Loucy (cell line): ENCODE results near the gene HLA-A.

Experiments
- H2AFZ ChIP-seq: fragments of 200-600 bp; sonication (generic); 2 replicates; pipeline ENCODE4 v1.6.0; 2016; ENCODE audit warnings: antibody characterized with exemption, mild to moderate bottlenecking, low read length, moderate library complexity
- H3F3A ChIP-seq: fragments of 200-600 bp; 2 replicates; pipeline ENCODE4 v1.6.0; 2016; ENCODE audit warnings: antibody characterized with exemption, low read depth, mild to moderate bottlenecking
- H3K27me3 ChIP-seq: fragments of 200-600 bp; sonication (generic); 2 replicates; pipeline ENCODE4 v1.6.1; 2014; ENCODE audit warnings: low read length, mild to moderate bottlenecking; ENCODE audit not compliant: insufficient read depth, poor library complexity, severe bottlenecking
- H3K36me3 ChIP-seq: fragments of 200-600 bp; sonication (generic); 2 replicates; pipeline ENCODE4 v1.6.1; 2016; ENCODE audit warnings: low read length; ENCODE audit not compliant: insufficient read depth
- H3K4me1 ChIP-seq: fragments of 200-600 bp; sonication (generic); 2 replicates; pipeline ENCODE4 v1.5.1; 2014; ENCODE audit warnings: low read length, mild to moderate bottlenecking; ENCODE audit not compliant: insufficient read depth, poor library complexity, severe bottlenecking
- H3K4me2 ChIP-seq: fragments of 200-600 bp; sonication (generic); 2 replicates; pipeline ENCODE4 v1.6.0; 2014; ENCODE audit warnings: antibody characterized with exemption, low read length, low read depth, mild to moderate bottlenecking; ENCODE audit not compliant: poor library complexity, severe bottlenecking
- H3K4me3 ChIP-seq: fragments of 200-600 bp; sonication (generic); 2 replicates; pipeline ENCODE4 v1.5.1; 2014; ENCODE audit warnings: low read length, mild to moderate bottlenecking, mixed read lengths; ENCODE audit not compliant: poor library complexity, severe bottlenecking
- H3K79me2 ChIP-seq: fragments of 200-600 bp; sonication (generic); 2 replicates; pipeline ENCODE4 v1.6.1; 2014; ENCODE audit warnings: low read length; ENCODE audit not compliant: insufficient read depth
- H3K9ac ChIP-seq: fragments of 200-600 bp; sonication (generic); 2 replicates; pipeline ENCODE4 v1.6.0; 2014; ENCODE audit warnings: mild to moderate bottlenecking, low read depth, low read length, moderate library complexity; ENCODE audit not compliant: poor library complexity, severe bottlenecking
- H3K9me2 ChIP-seq: fragments of 200-600 bp; sonication (generic); replicated peaks from 2 replicates; pipeline ENCODE4 v1.6.1; 2016; ENCODE audit warnings: low read depth, low read length, mixed read lengths
- H3K9me3 ChIP-seq: fragments of 200-600 bp; sonication (generic); 2 replicates; pipeline ENCODE4 v1.6.1; 2014; ENCODE audit warnings: mild to moderate bottlenecking, antibody characterized with exemption, low read length, low read depth; ENCODE audit not compliant: insufficient read depth
- H4K20me1 ChIP-seq: fragments of 200-600 bp; sonication (generic); 2 replicates; pipeline ENCODE4 v1.6.0; 2014; ENCODE audit warnings: antibody characterized with exemption, low read length, mild to moderate bottlenecking; ENCODE audit not compliant: insufficient read depth, poor library complexity, severe bottlenecking
- EZH2phosphoT487 ChIP-seq: fragments of 200-600 bp; IDR thresholded peaks from 2 replicates; pipeline ENCODE4 v1.6.1; 2018; ENCODE audit warnings: antibody characterized with exemption, mild to moderate bottlenecking, moderate library complexity, borderline replicate concordance
- TF ChIP-seq, protein P1 (sequence below): fragments of 200-600 bp; sonication (generic); conservative IDR thresholded peaks from 2 replicates; pipeline ENCODE4 v1.5.1; 2014; ENCODE audit warnings: mild to moderate bottlenecking, antibody characterized with exemption, low read length

Gene HLA-A

DNA sequence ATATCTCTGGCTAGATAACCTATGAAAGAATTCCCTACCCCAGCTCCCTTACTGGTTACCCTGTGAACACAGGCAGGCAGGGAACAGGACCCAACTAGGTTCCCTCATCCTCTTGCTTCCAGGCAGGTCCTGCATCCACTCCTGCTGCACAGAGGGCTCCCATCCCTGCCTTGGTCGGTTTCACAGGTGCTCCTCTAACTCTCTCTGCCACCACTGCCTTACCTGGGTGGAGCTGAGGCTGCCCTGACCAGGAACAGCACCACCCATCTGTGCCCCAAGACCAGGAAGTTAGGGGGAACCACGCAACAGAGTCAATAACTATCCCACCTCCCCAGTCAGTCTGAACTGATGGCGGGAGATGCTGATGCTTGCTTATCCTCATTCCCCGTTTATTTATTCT is 37.0 kb upstream of the HLA-A start:
- Histone ChIP-seq H4K20me1 (no peaks in the 10 kb centered on the region), H2AFZ (no peak overlapping the region), H3K4me2 (no peak overlapping the region), H3K79me2 (no peaks in the 10 kb centered on the region), H3F3A (no peaks in the 10 kb centered on the region), H3K4me1 (no peaks in the 10 kb centered on the region), H3K9me3 (no peaks in the 10 kb centered on the region), H3K9ac (no peak overlapping the region), H3K9me2 (no peaks in the 10 kb centered on the region), H3K27me3 (no peaks in the 10 kb centered on the region), H3K4me3 (no peak overlapping the region), H3K36me3 (no peaks in the 10 kb centered on the region)
- TF ChIP-seq, protein P1, sequence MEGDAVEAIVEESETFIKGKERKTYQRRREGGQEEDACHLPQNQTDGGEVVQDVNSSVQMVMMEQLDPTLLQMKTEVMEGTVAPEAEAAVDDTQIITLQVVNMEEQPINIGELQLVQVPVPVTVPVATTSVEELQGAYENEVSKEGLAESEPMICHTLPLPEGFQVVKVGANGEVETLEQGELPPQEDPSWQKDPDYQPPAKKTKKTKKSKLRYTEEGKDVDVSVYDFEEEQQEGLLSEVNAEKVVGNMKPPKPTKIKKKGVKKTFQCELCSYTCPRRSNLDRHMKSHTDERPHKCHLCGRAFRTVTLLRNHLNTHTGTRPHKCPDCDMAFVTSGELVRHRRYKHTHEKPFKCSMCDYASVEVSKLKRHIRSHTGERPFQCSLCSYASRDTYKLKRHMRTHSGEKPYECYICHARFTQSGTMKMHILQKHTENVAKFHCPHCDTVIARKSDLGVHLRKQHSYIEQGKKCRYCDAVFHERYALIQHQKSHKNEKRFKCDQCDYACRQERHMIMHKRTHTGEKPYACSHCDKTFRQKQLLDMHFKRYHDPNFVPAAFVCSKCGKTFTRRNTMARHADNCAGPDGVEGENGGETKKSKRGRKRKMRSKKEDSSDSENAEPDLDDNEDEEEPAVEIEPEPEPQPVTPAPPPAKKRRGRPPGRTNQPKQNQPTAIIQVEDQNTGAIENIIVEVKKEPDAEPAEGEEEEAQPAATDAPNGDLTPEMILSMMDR: no peak
- no peak for TF ChIP-seq EZH2phosphoT487

DNA sequence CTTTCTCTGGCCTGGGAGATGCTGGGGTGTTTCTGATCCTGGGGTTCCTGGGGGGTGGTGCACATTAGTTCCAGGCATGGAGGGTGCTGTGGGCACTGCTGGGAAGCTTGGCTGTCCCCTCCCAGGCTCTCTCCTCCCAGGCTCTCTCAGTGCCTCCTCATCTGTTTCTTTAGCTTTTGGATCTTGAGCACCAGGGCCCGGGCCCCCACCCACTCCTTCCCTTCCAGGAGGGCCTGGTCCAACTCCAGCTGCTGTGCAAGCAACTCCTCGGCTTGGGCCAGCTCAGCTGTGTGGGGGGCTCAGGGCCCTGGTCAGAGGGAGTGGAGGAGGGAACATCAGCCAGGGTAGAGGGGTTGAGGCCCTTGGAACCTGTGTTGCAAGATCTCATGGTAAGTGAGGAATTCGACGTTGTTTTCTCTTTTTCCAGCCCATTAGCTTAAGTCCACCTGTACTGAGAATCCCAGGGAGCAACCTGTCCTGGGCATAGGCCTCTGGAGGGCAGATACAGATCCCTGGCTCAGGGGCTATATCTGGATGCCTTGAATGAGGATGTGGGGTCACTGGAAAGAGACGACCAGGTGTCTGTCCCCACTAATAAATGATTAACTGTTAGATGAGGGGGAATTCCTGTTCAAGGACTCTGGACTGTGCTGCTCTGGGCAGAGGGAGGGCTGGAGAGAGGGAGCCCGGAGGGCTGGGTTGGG is 34.5 kb upstream of the HLA-A start:
- Histone ChIP-seq H2AFZ (no peak overlapping the region), H3K79me2 (no peaks in the 10 kb centered on the region), H3F3A (no peaks in the 10 kb centered on the region), H3K36me3 (no peaks in the 10 kb centered on the region), H3K4me2 (no peak overlapping the region), H3K27me3 (no peaks in the 10 kb centered on the region), H3K9me2 (no peaks in the 10 kb centered on the region), H3K4me1 (no peaks in the 10 kb centered on the region), H3K9me3 (no peaks in the 10 kb centered on the region), H3K4me3 (no peak overlapping the region), H4K20me1 (no peaks in the 10 kb centered on the region), H3K9ac (no peak overlapping the region)
- TF ChIP-seq, protein P1: no peak
- no peak for TF ChIP-seq EZH2phosphoT487

DNA sequence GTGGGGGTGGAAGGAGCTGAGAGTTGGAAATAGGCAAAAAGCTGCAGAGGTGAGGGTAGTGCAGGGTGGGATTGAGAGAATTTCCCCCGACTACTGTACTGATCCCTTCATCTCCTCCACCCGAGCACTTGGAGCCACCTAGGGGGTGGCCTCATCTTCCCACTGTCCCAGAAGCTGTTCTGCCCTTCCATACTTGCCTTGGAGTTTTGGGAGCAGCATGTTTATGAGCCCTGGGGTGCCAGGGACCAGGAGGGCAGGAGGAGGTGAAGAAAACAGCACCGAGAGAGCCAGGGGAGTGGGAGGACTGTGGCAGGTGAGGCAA is 34.0 kb upstream of the HLA-A start:
- TF ChIP-seq EZH2phosphoT487: no peak
- TF ChIP-seq, protein P1: no peak
- no peaks in the 10 kb centered on the region for H3K79me2 ChIP-seq
- H3K9me2 ChIP-seq: no peaks in the 10 kb centered on the region
- no peak overlapping the region for H2AFZ ChIP-seq
- no peak overlapping the region for H3K4me3 ChIP-seq
- no peak overlapping the region for H3K9ac ChIP-seq
- no peaks in the 10 kb centered on the region for H3K9me3 ChIP-seq
- no peaks in the 10 kb centered on the region for H3K27me3 ChIP-seq
- H3K4me2 ChIP-seq: no peak overlapping the region
- H3K4me1 ChIP-seq: no peaks in the 10 kb centered on the region
- H4K20me1 ChIP-seq: no peaks in the 10 kb centered on the region
- no peaks in the 10 kb centered on the region for H3F3A ChIP-seq
- no peaks in the 10 kb centered on the region for H3K36me3 ChIP-seq
